NT2/D1 (cell line): ENCODE results near the gene VIM.

Experiments
- SUZ12 ChIP-seq: IDR thresholded peaks from 2 replicates; pipeline ENCODE4 v1.6.1; 2011; ENCODE audit not compliant: insufficient read length, insufficient read depth; ENCODE audit errors: extremely low read depth
- YY1 ChIP-seq: IDR thresholded peaks from 2 replicates; pipeline ENCODE4 v1.6.1; 2011; ENCODE audit not compliant: insufficient read length, insufficient read depth

- TF ChIP-seq SUZ12 (no peak), YY1 (no peak)
Measured at GRCh38 chr10:17226891-17227303, 1.1 kb upstream of the VIM start.
